Loucy (cell line): ENCODE data around the gene ADCY5.

Experiments used
- H2AFZ ChIP-seq: fragments of 200-600 bp; sonication (generic); 2 replicates; pipeline ENCODE4 v1.6.0; 2016; ENCODE audit warnings: antibody characterized with exemption, mild to moderate bottlenecking, low read length, moderate library complexity
- H3F3A ChIP-seq: fragments of 200-600 bp; 2 replicates; pipeline ENCODE4 v1.6.0; 2016; ENCODE audit warnings: antibody characterized with exemption, low read depth, mild to moderate bottlenecking
- H3K27me3 ChIP-seq: fragments of 200-600 bp; sonication (generic); 2 replicates; pipeline ENCODE4 v1.6.1; 2014; ENCODE audit warnings: low read length, mild to moderate bottlenecking; ENCODE audit not compliant: insufficient read depth, poor library complexity, severe bottlenecking
- H3K36me3 ChIP-seq: fragments of 200-600 bp; sonication (generic); 2 replicates; pipeline ENCODE4 v1.6.1; 2016; ENCODE audit warnings: low read length; ENCODE audit not compliant: insufficient read depth
- H3K4me1 ChIP-seq: fragments of 200-600 bp; sonication (generic); 2 replicates; pipeline ENCODE4 v1.5.1; 2014; ENCODE audit warnings: low read length, mild to moderate bottlenecking; ENCODE audit not compliant: insufficient read depth, poor library complexity, severe bottlenecking
- H3K4me2 ChIP-seq: fragments of 200-600 bp; sonication (generic); 2 replicates; pipeline ENCODE4 v1.6.0; 2014; ENCODE audit warnings: antibody characterized with exemption, low read length, low read depth, mild to moderate bottlenecking; ENCODE audit not compliant: poor library complexity, severe bottlenecking
- H3K4me3 ChIP-seq: fragments of 200-600 bp; sonication (generic); 2 replicates; pipeline ENCODE4 v1.5.1; 2014; ENCODE audit warnings: low read length, mild to moderate bottlenecking, mixed read lengths; ENCODE audit not compliant: poor library complexity, severe bottlenecking
- H3K79me2 ChIP-seq: fragments of 200-600 bp; sonication (generic); 2 replicates; pipeline ENCODE4 v1.6.1; 2014; ENCODE audit warnings: low read length; ENCODE audit not compliant: insufficient read depth
- H3K9ac ChIP-seq: fragments of 200-600 bp; sonication (generic); 2 replicates; pipeline ENCODE4 v1.6.0; 2014; ENCODE audit warnings: mild to moderate bottlenecking, low read depth, low read length, moderate library complexity; ENCODE audit not compliant: poor library complexity, severe bottlenecking
- H3K9me2 ChIP-seq: fragments of 200-600 bp; sonication (generic); replicated peaks from 2 replicates; pipeline ENCODE4 v1.6.1; 2016; ENCODE audit warnings: low read depth, low read length, mixed read lengths
- H3K9me3 ChIP-seq: fragments of 200-600 bp; sonication (generic); 2 replicates; pipeline ENCODE4 v1.6.1; 2014; ENCODE audit warnings: mild to moderate bottlenecking, antibody characterized with exemption, low read length, low read depth; ENCODE audit not compliant: insufficient read depth
- H4K20me1 ChIP-seq: fragments of 200-600 bp; sonication (generic); 2 replicates; pipeline ENCODE4 v1.6.0; 2014; ENCODE audit warnings: antibody characterized with exemption, low read length, mild to moderate bottlenecking; ENCODE audit not compliant: insufficient read depth, poor library complexity, severe bottlenecking
- EZH2phosphoT487 ChIP-seq: fragments of 200-600 bp; IDR thresholded peaks from 2 replicates; pipeline ENCODE4 v1.6.1; 2018; ENCODE audit warnings: antibody characterized with exemption, mild to moderate bottlenecking, moderate library complexity, borderline replicate concordance
- TF ChIP-seq, protein P1 (sequence below): fragments of 200-600 bp; sonication (generic); conservative IDR thresholded peaks from 2 replicates; pipeline ENCODE4 v1.5.1; 2014; ENCODE audit warnings: mild to moderate bottlenecking, antibody characterized with exemption, low read length

The ADCY5 gene

GRCh38 chr3:123307064-123307463 is 141.8 kb downstream of the ADCY5 start:
- Histone ChIP-seq H3K27me3 (no peaks in the 10 kb centered on the region), H3K9me3 (no peaks in the 10 kb centered on the region), H4K20me1 (no peaks in the 10 kb centered on the region), H3K36me3 (no peaks in the 10 kb centered on the region), H3F3A (no peaks in the 10 kb centered on the region), H3K9me2 (no peaks in the 10 kb centered on the region), H2AFZ (no peak overlapping the region), H3K79me2 (no peaks in the 10 kb centered on the region), H3K4me2 (no peak overlapping the region), H3K4me1 (no peaks in the 10 kb centered on the region), H3K4me3 (no peak overlapping the region), H3K9ac (no peak overlapping the region)
- no peak for TF ChIP-seq EZH2phosphoT487
- TF ChIP-seq, protein P1, sequence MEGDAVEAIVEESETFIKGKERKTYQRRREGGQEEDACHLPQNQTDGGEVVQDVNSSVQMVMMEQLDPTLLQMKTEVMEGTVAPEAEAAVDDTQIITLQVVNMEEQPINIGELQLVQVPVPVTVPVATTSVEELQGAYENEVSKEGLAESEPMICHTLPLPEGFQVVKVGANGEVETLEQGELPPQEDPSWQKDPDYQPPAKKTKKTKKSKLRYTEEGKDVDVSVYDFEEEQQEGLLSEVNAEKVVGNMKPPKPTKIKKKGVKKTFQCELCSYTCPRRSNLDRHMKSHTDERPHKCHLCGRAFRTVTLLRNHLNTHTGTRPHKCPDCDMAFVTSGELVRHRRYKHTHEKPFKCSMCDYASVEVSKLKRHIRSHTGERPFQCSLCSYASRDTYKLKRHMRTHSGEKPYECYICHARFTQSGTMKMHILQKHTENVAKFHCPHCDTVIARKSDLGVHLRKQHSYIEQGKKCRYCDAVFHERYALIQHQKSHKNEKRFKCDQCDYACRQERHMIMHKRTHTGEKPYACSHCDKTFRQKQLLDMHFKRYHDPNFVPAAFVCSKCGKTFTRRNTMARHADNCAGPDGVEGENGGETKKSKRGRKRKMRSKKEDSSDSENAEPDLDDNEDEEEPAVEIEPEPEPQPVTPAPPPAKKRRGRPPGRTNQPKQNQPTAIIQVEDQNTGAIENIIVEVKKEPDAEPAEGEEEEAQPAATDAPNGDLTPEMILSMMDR = no peak

GRCh38 chr3:123305192-123305591 is 143.7 kb downstream of the ADCY5 start:
- H3F3A ChIP-seq = no peaks in the 10 kb centered on the region
- H2AFZ ChIP-seq = no peak overlapping the region
- no peaks in the 10 kb centered on the region for H3K36me3 ChIP-seq
- H3K4me3 ChIP-seq = no peak overlapping the region
- no peaks in the 10 kb centered on the region for H3K9me2 ChIP-seq
- no peaks in the 10 kb centered on the region for H3K27me3 ChIP-seq
- no peaks in the 10 kb centered on the region for H3K4me1 ChIP-seq
- no peak for TF ChIP-seq EZH2phosphoT487
- TF ChIP-seq, protein P1 = no peak
- no peak overlapping the region for H3K9ac ChIP-seq
- H3K9me3 ChIP-seq = no peaks in the 10 kb centered on the region
- no peak overlapping the region for H3K4me2 ChIP-seq
- H4K20me1 ChIP-seq = no peaks in the 10 kb centered on the region
- no peaks in the 10 kb centered on the region for H3K79me2 ChIP-seq

DNA sequence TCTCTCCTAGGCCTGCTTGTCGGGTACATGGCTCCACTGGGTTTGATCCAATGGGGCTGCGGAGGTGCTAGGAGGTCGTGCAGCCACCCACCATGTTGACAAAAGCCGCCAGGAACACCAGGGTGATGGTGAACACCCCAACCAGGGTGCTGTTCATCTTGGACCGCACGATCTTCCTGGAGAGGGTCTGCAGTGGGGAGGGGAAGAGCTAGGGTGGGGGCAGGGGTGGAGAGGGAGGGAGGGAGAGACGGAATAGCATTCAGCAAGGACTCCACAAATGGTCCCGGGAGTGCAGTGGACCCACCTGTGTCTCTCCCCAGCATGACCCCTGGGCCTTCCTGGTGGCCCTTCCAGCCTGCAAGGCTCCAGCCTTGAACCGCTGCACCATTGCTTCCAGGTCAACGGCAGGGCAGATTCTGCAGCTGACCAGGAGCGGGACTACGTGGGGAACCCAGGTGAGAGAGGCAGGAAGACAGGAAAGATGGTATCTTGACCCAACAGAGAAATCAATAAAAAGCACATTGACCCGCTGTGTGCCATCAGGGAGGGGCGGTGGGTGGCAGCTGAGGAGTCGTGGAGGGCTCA is 144.8 kb downstream of the ADCY5 start:
- no peaks in the 10 kb centered on the region for H3F3A ChIP-seq
- H2AFZ ChIP-seq = no peak overlapping the region
- no peaks in the 10 kb centered on the region for H3K79me2 ChIP-seq
- no peaks in the 10 kb centered on the region for H3K4me1 ChIP-seq
- H3K9me3 ChIP-seq = no peaks in the 10 kb centered on the region
- no peak overlapping the region for H3K9ac ChIP-seq
- no peaks in the 10 kb centered on the region for H3K36me3 ChIP-seq
- H3K27me3 ChIP-seq = no peaks in the 10 kb centered on the region
- no peaks in the 10 kb centered on the region for H3K9me2 ChIP-seq
- TF ChIP-seq, protein P1 = no peak
- no peak for TF ChIP-seq EZH2phosphoT487
- no peak overlapping the region for H3K4me3 ChIP-seq
- H4K20me1 ChIP-seq = no peaks in the 10 kb centered on the region
- no peak overlapping the region for H3K4me2 ChIP-seq
